Stomach (tissue), 4 donors: Measurements from ENCODE around the gene ASTN1.

Experiments used
- CTCF ChIP-seq, 7 experiments: fragments of 450-650 bp in 4 of 7; fragments of 200-600 bp in 3 of 7; sonication (generic) in 3 of 7; IDR thresholded peaks; one replicate each; pipeline ENCODE4 v1.5.1; 2016 to 2019; ENCODE audit warnings: antibody characterized with exemption in 7 of 7, control low read depth in 2 of 7, mild to moderate bottlenecking in 1 of 7
- EP300 ChIP-seq: sonication (generic); formaldehyde crosslinking; IDR thresholded peaks from one replicate; pipeline ENCODE4 v1.6.1; 2017; ENCODE audit warnings: antibody characterized with exemption
- POLR2A ChIP-seq, 4 donors: fragments of 450-650 bp; IDR thresholded peaks; one replicate each; pipeline ENCODE4 v1.6.1; 2016; ENCODE audit warnings: antibody characterized with exemption in 4 of 4, control low read depth in 2 of 4, mild to moderate bottlenecking in 1 of 4, moderate library complexity in 1 of 4
- POLR2AphosphoS5 ChIP-seq, 3 donors: sonication (generic); formaldehyde crosslinking; IDR thresholded peaks; one replicate each; pipeline ENCODE4 v1.6.1; 2016; ENCODE audit warnings: antibody characterized with exemption in 3 of 3

DNA sequence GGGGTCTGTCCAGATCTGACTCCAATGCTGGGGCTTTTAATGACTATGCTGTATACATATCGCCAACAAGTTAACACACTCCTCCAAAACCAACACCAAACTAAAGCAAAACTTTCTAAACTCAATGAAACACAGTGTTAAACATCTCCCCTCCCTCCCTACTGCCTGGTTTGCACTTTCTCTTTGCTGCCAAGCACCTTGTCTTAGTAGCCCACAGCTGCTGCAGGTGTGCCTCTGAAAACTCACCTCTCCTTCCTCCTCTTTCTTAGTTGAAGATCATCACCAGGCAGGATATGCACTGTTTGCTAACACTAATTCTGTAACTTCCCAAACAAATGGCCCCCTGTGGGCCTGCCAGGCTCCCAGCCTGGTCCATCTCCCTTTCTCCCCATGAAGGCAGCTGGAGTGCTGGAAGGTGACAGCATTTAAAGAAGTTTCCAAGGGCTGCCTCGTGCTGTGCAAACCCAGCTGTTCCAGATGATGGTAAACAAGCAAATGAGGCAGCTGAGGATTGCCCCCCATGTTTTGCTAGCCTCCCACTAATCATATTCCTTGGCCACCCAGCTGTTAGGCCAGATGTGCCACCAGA lies 213.7 kb downstream of the ASTN1 start:
- TF ChIP-seq POLR2AphosphoS5 (IDR thresholded peaks at IDR 0.05) (no peak), POLR2A (IDR thresholded peaks at IDR 0.05) (no peak), CTCF (IDR thresholded peaks at IDR 0.05) (no peak), EP300 (no peak)
